Trophoblast cell (in vitro differentiated cells and primary cell): ENCODE measurements around the gene KLHL26.

Experiments used
- DNase-seq, 2 donors: peaks; one replicate each; pipeline ENCODE4 v3.0.0-alpha.2; 2016
- H2AFZ ChIP-seq: 2 replicates; pipeline ENCODE4 v1.6.1; 2013; ENCODE audit warnings: low read length, moderate library complexity, mild to moderate bottlenecking; ENCODE audit not compliant: insufficient read depth, poor library complexity
- H2AK5ac ChIP-seq: 2 replicates; pipeline ENCODE4 v1.6.1; 2013; ENCODE audit warnings: mild to moderate bottlenecking, low read length
- H2BK120ac ChIP-seq: 2 replicates; pipeline ENCODE4 v1.6.1; 2013; ENCODE audit warnings: low read length, mild to moderate bottlenecking, moderate library complexity; ENCODE audit not compliant: insufficient read depth, poor library complexity
- H2BK12ac ChIP-seq: 2 replicates; pipeline ENCODE4 v1.6.1; 2013; ENCODE audit warnings: mild to moderate bottlenecking, low read length, moderate library complexity
- H2BK5ac ChIP-seq: 2 replicates; pipeline ENCODE4 v1.6.1; 2013; ENCODE audit warnings: low read length, low read depth, moderate library complexity, mild to moderate bottlenecking; ENCODE audit not compliant: poor library complexity
- H3K14ac ChIP-seq: 2 replicates; pipeline ENCODE4 v1.6.1; 2013; ENCODE audit warnings: mild to moderate bottlenecking, low read length
- H3K18ac ChIP-seq: 2 replicates; pipeline ENCODE4 v1.6.1; 2013; ENCODE audit warnings: mild to moderate bottlenecking, low read length
- H3K23ac ChIP-seq: 2 replicates; pipeline ENCODE4 v1.6.1; 2013; ENCODE audit warnings: low read length
- H3K27ac ChIP-seq: 2 replicates; pipeline ENCODE4 v1.5.1; 2013; ENCODE audit warnings: low read depth, mild to moderate bottlenecking, inconsistent platforms, low read length, moderate library complexity
- H3K27me3 ChIP-seq: 2 replicates; pipeline ENCODE4 v1.6.1; 2013; ENCODE audit warnings: inconsistent platforms, mild to moderate bottlenecking, low read length, moderate library complexity; ENCODE audit not compliant: insufficient read depth
- H3K36me3 ChIP-seq, 2 experiments: 1 replicate in 1 of 2; 2 replicates in 1 of 2; pipeline ENCODE4 v1.6.1; 2013; ENCODE audit warnings: low read length in 2 of 2, mild to moderate bottlenecking in 2 of 2, moderate library complexity in 1 of 2; ENCODE audit not compliant: insufficient read depth in 2 of 2, control insufficient read depth in 1 of 2
- H3K4ac ChIP-seq: 2 replicates; pipeline ENCODE4 v1.6.1; 2013; ENCODE audit warnings: low read depth, mild to moderate bottlenecking, low read length, moderate library complexity
- H3K4me1 ChIP-seq, 2 experiments: 1 replicate in 1 of 2; 2 replicates in 1 of 2; pipeline ENCODE4 v1.6.1; 2013; ENCODE audit warnings: low read length in 2 of 2, mild to moderate bottlenecking in 2 of 2, moderate library complexity in 1 of 2; ENCODE audit not compliant: insufficient read depth in 2 of 2, control insufficient read depth in 1 of 2
- H3K4me2 ChIP-seq: 2 replicates; pipeline ENCODE4 v1.6.1; 2013; ENCODE audit warnings: inconsistent platforms, mild to moderate bottlenecking, low read length, moderate library complexity
- H3K4me3 ChIP-seq: 2 replicates; pipeline ENCODE4 v1.5.1; 2013; ENCODE audit warnings: mild to moderate bottlenecking, low read depth, low read length, inconsistent platforms
- H3K79me1 ChIP-seq: one replicate; pipeline ENCODE4 v1.6.1; 2013; ENCODE audit warnings: low read length
- H3K79me2 ChIP-seq: 2 replicates; pipeline ENCODE4 v1.6.1; 2013; ENCODE audit warnings: low read length, mild to moderate bottlenecking; ENCODE audit not compliant: control insufficient read depth, insufficient read depth, poor library complexity
- H3K9ac ChIP-seq: 2 replicates; pipeline ENCODE4 v1.6.1; 2013; ENCODE audit warnings: mild to moderate bottlenecking, low read length
- H3K9me3 ChIP-seq: 2 replicates; pipeline ENCODE4 v1.6.1; 2013; ENCODE audit warnings: low read depth, mild to moderate bottlenecking, control low read depth, inconsistent platforms, low read length; ENCODE audit not compliant: insufficient read depth
- H4K12ac ChIP-seq: 2 replicates; pipeline ENCODE4 v1.6.1; 2013; ENCODE audit warnings: low read depth, mild to moderate bottlenecking, low read length, moderate library complexity
- H4K8ac ChIP-seq: 2 replicates; pipeline ENCODE4 v1.6.1; 2013; ENCODE audit warnings: low read depth, mild to moderate bottlenecking, low read length, moderate library complexity
- H4K91ac ChIP-seq: one replicate; pipeline ENCODE4 v1.6.1; 2013; ENCODE audit warnings: low read depth, mild to moderate bottlenecking, low read length, moderate library complexity
- WGBS: extraction: QIAGEN DNeasy Blood & Tissue Kit; methylation state at CpG from one replicate; pipeline ENCODE4 v1.1.7; 2013; ENCODE audit warnings: missing lambda C conversion rate; ENCODE audit not compliant: insufficient read length, insufficient coverage; ENCODE audit errors: extremely low coverage; 5-methylcytosine and 5-hydroxymethylcytosine counted together

The KLHL26 gene

DNA sequence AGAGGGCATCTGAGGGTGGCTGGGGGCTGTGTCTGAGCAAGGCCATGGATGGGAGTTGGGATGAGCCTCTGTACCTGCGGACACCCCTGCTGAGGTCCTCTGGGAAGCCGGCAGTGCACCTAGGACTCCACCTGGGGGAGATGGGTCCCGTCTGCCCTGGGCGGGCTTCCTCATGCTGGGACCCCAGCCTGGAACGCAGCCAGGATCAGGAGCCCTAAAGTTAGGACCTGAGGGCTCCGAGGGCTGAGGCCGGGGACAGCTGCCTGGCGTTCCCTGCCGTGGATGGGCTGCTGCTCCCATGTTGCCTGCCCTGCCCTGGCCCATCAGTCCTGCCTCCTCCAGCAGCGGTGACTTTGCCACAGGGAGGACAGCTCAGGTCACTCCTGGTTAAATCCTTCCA lies 72.7 kb downstream of the KLHL26 start:
- Histone ChIP-seq H3K4me2 (no peak overlapping the region), H4K8ac (no peak overlapping the region), H2AK5ac (no peak overlapping the region), H2BK120ac (no peak overlapping the region), H3K14ac (no peak overlapping the region), H2BK5ac (no peak overlapping the region), H4K91ac (no peak overlapping the region), H3K27me3 (no peaks in the 10 kb centered on the region), H2AFZ (no peak overlapping the region), H3K79me1 (no peaks in the 10 kb centered on the region), H3K18ac (no peak overlapping the region), H3K4ac (no peak overlapping the region), H3K4me3 (no peak overlapping the region), H3K9me3 (peaks cover 4% of the 10 kb centered on the region), H3K4me1 (peaks cover 5 to 12% of the 10 kb centered on the region in 2 experiments), H2BK12ac (no peak overlapping the region), H3K23ac (no peak overlapping the region), H3K27ac (no peak overlapping the region), H3K36me3 (no peaks in the 10 kb centered on the region), H4K12ac (no peak overlapping the region), H3K79me2 (no peaks in the 10 kb centered on the region), H3K9ac (no peak overlapping the region)
- no peak for DNase-seq
- WGBS, result no CpG with 5 or more reads among the region's 10 CpGs

GRCh38 chr19:18710186-18710585 lies 73.4 kb downstream of the KLHL26 start:
- no peak overlapping the region for H2BK120ac ChIP-seq
- no peak overlapping the region for H4K12ac ChIP-seq
- H4K91ac ChIP-seq, result no peak overlapping the region
- no peaks in the 10 kb centered on the region for H3K79me1 ChIP-seq
- H3K4me3 ChIP-seq, result no peak overlapping the region
- H3K9ac ChIP-seq, result no peak overlapping the region
- H3K14ac ChIP-seq, result no peak overlapping the region
- no peak overlapping the region for H2BK5ac ChIP-seq
- no peak overlapping the region for H4K8ac ChIP-seq
- H2AFZ ChIP-seq, result no peak overlapping the region
- no peak overlapping the region for H2AK5ac ChIP-seq
- H2BK12ac ChIP-seq, result no peak overlapping the region
- no peak overlapping the region for H3K23ac ChIP-seq
- no peak overlapping the region for H3K27ac ChIP-seq
- H3K79me2 ChIP-seq, result no peaks in the 10 kb centered on the region
- no CpG with 5 or more reads among the region's 11 CpGs for WGBS
- DNase-seq, result no peak
- H3K36me3 ChIP-seq, result no peaks in the 10 kb centered on the region
- no peak overlapping the region for H3K4ac ChIP-seq
- no peak overlapping the region for H3K4me2 ChIP-seq
- no peaks in the 10 kb centered on the region for H3K27me3 ChIP-seq
- H3K18ac ChIP-seq, result no peak overlapping the region
- H3K9me3 ChIP-seq, result peaks cover 4% of the 10 kb centered on the region
- H3K4me1 ChIP-seq, result peaks cover 5 to 12% of the 10 kb centered on the region in 2 experiments

DNA sequence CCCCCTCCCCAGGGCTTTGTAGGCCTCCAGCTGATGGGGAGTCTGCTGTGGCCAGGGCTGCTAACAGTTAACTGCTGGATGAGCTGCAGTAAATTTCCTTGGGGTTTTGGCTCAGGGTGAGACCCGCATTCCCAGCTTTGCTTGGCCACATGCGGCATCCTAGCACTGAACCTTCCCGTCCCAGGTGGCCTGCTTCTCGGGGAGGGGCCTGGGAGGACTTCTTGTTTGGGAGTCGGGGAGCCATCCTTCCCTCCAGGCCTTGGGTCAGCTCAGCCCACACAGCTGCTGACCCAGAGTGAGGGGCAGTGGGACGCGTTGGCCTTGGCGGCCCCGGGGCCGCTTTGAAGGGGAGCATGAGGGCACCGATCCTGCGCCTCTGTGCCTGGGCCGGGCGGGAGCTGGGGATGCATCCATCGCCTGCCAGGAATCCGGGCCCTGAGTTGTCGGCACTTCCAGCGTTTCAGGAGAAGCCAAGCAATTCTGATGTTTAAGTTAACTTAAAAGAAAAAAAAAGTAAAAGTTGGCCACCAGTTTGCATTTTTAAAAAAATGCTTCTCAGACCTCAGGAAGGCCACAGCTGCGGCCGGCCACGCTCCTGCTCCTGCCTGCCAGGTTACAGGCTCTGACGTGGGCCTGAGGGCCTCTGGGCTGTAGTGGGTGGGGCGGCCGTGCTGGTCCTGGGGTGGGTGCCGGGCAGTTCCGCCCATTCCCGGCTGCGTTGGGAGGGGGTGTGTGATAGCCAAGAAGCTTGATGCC lies 74.3 kb downstream of the KLHL26 start:
- Histone ChIP-seq H3K27me3 (no peaks in the 10 kb centered on the region), H3K4me1 (peaks cover 5 to 12% of the 10 kb centered on the region in 2 experiments), H3K4ac (no peak overlapping the region), H3K9me3 (peaks cover 4% of the 10 kb centered on the region), H4K8ac (no peak overlapping the region), H2BK12ac (no peak overlapping the region), H3K79me1 (no peaks in the 10 kb centered on the region), H2AK5ac (no peak overlapping the region), H3K4me3 (no peak overlapping the region), H4K12ac (no peak overlapping the region), H3K18ac (no peak overlapping the region), H2BK120ac (no peak overlapping the region), H3K14ac (no peak overlapping the region), H3K23ac (no peak overlapping the region), H3K36me3 (no peaks in the 10 kb centered on the region), H2AFZ (no peak overlapping the region), H4K91ac (no peak overlapping the region), H3K9ac (no peak overlapping the region), H3K4me2 (no peak overlapping the region), H3K79me2 (no peaks in the 10 kb centered on the region), H2BK5ac (no peak overlapping the region), H3K27ac (no peak overlapping the region)
- peak; percentile 19 to 63 for DNase-seq
- WGBS, result no CpG with 5 or more reads among the region's 28 CpGs

DNA sequence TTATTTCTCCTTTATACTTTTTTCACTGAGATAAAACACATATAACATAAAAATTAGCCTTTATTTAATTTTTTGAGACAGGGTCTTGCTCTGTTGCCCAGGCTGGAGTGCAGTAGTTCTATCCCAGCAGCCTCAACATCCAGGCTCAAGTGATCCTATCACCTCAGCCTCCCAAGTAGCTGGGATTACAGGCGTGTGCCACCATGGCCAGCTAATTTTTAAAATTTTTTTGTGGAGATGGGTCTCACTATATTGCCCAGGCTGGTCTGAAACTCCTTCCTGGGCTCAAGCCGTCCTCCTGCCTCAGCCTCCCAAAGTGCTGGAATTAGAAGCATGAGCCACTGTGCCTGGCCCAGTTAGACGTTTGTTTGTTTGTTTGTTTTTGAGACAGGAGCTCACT lies 75.1 kb downstream of the KLHL26 start:
- no CpG with 5 or more reads among the region's 3 CpGs for WGBS
- no peak overlapping the region for H2BK120ac ChIP-seq
- no peak overlapping the region for H3K4me3 ChIP-seq
- no peak overlapping the region for H4K91ac ChIP-seq
- H2AK5ac ChIP-seq, result no peak overlapping the region
- H3K27ac ChIP-seq, result no peak overlapping the region
- no peak overlapping the region for H3K4me2 ChIP-seq
- H3K9me3 ChIP-seq, result peaks cover 4% of the 10 kb centered on the region
- H3K79me1 ChIP-seq, result no peaks in the 10 kb centered on the region
- no peak overlapping the region for H2BK12ac ChIP-seq
- DNase-seq, result peak in 1 of 2 donors; percentile 69
- H3K79me2 ChIP-seq, result no peaks in the 10 kb centered on the region
- no peak overlapping the region for H3K4ac ChIP-seq
- no peak overlapping the region for H2BK5ac ChIP-seq
- H3K36me3 ChIP-seq, result no peaks in the 10 kb centered on the region
- peaks cover 5 to 12% of the 10 kb centered on the region in 2 experiments for H3K4me1 ChIP-seq
- H3K27me3 ChIP-seq, result no peaks in the 10 kb centered on the region
- H2AFZ ChIP-seq, result no peak overlapping the region
- no peak overlapping the region for H4K12ac ChIP-seq
- no peak overlapping the region for H3K14ac ChIP-seq
- H3K18ac ChIP-seq, result no peak overlapping the region
- H3K9ac ChIP-seq, result no peak overlapping the region
- no peak overlapping the region for H4K8ac ChIP-seq
- no peak overlapping the region for H3K23ac ChIP-seq
